HG02840 (cell line): ENCODE results near the gene GLB1L2.
"Not testable (repeated sequence)": the region's sequence is repeated elsewhere in the genome, so short reads cannot be mapped to it uniquely, and the experiment has no call there.

Source experiments
- ATAC-seq: cut with Tn5 transposase; IDR thresholded peaks from one replicate; pipeline ENCODE4 v1.9.1; 2021; ENCODE audit warnings: mild to moderate bottlenecking, moderate library complexity, moderate number of reproducible peaks; ENCODE audit not compliant: unreplicated experiment, low FRiP score

The GLB1L2 gene, protein sequence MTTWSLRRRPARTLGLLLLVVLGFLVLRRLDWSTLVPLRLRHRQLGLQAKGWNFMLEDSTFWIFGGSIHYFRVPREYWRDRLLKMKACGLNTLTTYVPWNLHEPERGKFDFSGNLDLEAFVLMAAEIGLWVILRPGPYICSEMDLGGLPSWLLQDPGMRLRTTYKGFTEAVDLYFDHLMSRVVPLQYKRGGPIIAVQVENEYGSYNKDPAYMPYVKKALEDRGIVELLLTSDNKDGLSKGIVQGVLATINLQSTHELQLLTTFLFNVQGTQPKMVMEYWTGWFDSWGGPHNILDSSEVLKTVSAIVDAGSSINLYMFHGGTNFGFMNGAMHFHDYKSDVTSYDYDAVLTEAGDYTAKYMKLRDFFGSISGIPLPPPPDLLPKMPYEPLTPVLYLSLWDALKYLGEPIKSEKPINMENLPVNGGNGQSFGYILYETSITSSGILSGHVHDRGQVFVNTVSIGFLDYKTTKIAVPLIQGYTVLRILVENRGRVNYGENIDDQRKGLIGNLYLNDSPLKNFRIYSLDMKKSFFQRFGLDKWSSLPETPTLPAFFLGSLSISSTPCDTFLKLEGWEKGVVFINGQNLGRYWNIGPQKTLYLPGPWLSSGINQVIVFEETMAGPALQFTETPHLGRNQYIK

DNA sequence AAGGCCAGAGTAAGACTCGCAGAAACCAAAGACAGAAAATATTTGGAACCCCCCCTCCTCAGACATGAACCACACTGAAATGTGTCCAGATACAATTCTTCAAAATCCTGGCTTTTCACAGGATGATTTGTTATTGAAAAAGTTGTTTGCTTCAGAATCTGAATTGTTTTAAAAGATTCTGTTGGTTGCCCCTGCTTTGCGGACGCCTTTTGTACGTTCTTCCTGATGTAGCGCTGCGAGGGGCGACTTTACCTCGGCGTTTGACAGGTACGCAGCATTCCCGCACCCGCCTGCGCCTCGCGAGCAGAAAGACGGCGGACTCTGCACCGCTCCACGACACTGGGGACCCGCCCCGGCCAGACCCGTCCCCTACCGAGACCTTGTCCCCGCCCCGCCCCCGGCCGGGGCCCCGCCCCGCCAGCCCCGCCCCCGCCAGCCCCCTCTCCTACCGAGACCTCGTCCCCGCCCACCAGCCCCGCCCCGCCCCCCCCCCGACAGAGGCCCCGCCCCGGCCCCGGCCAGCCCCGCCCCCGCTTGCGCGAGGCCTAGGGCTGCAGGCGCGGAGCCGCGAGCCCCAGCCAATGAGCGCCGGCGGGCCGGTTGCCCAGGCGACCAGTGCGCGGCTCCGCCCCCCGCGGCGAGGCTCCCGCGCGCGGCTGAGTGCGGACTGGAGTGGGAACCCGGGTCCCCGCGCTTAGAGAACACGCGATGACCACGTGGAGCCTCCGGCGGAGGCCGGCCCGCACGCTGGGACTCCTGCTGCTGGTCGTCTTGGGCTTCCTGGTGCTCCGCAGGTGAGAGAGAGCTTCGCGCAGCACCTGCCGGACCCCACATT, at the start of gene GLB1L2:
Gene GLB1L2 (plus strand): TSS at position 635 of the 835 bp plus-strand sequence. CDS start 74 bp downstream, at position 709.
- ATAC-seq: no peak

DNA sequence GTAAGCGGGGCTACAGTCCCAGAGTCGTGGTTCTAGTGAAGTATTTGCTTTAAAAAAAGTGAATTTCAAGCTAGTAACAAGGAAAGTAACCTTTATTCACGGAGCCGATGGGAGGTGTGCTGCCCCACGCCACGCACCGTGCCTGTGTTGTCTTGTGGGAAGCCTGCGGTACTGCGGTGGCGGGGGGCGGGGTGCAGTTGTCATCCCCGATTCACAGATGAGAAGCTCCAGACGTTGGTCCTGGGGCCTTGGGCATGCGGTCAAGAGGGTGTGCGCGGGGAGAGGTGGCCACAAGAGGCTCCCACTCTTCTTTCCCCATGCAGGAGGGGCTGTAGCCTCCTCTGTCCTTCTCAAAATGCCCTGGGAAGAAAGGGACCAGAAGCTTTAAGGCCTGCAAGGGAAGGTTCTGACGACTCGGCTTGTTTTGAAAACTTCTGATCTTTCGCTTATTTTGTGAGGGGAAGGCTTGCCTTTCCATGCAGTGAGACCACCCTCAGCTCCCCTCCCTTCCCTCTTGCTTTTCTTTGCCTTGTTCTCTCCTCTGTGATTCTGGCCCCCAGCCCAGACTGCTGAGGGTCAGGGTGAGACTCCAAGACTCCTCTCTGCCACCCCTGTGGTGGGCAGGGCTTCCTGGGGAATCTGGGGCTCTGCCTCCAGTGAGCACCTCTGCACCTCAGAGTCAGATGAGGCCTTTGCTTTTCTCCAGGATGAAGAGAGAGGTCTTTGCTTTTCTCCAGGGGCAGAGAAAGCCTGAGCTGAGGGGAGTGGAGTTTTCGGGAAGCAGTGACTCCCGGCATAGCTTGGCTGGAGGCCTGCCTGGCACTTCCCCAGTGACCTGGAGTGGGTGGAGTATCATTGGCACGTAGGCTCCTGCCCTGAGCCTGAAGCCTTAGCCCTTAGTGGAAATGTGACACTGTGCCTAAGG, 49.4 kb upstream of the GLB1L2 start:
- no peak for ATAC-seq

DNA sequence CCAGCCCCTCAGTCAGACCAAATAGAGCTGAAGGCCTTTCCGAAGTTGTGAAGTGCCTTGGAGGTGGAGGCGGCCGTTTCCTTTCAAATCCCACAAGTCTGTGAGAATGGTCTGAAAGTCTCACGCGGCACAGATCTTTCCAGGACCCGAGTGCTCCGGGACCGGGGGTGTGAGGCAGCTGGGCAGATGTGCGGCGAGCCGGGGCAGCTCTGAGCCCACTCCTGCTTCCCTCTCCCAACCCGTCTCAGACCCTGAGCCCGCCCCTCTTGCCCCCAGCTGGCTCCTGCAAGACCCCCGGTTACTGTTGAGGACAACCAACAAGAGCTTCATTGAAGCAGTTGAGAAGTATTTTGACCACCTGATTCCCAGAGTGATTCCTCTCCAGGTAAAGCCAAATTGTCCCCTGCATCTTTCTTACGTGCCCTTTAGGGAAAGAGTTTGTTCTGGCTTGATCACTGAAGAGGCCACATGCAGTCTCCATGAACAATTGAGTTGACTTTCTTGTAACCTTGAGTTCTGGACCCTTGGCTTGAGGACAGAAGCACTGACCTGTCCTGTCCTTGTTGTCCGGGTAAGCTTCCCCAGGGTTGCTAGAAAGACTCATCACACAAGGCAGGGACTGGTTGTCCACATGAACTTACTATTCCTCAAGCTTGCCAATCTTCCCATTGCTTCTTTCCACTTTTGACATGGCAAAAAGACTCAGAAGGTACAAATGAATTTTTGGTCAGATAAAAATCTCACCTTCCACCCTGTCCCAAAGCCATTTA, 48.1 kb upstream of the GLB1L2 start:
- no peak for ATAC-seq

DNA sequence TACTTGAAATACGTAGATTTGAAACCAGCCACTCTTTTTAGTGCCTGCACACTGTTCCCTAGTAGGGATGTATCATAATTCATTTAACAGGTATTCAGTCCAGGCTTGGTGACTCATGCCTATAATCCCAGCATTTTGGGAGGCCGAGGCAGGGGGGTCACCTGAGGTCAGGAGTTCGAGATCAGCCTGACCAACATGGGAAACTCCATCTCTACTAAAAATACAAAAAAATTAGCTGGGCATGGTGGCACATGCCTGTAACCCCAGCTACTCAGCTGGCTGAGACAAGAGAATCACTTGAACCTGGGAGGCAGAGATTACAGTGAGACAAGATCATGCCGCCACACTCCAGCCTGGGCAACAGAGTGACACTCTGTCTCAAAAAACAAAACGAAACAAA, 47.4 kb upstream of the GLB1L2 start:
- not testable (repeated sequence) for ATAC-seq

DNA sequence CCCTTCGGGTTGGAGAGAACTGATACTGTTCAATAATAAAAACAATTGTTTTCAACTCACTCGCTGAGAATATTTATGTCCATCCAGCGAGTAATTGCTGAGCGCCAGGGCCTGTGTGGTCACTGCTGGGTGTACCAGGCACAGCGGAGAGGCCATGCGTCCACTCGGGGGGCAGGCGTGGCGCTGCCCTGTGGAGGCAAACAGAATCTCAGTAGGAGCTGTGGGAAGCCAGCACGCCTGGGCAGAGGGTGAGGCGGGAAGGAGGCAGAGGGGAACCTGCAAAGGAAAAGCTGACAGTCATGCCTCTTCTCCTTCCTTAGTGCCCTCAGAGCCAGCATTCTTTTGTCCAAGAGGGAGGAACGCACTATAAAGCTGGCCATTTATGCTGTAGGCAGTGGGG, 44.2 kb upstream of the GLB1L2 start:
- no peak for ATAC-seq

DNA sequence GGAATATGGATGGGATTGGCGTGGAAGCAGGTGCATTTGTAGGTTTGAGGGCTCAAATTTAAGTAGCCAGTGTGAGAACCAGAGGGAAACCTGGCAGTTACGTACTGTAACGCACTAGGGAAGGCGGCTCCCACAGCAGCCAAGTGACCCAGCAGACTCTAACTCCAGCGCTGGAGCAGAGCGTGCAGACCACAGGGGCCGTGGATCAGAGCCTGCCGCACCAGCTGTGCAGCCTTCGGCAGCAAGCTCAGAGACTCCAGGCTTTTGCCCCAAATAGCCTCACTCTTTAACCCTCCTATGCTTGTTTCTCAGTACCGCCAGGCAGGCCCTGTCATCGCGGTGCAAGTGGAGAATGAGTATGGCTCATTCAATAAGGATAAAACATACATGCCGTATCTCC, 43.3 kb upstream of the GLB1L2 start:
- ATAC-seq: no peak

DNA sequence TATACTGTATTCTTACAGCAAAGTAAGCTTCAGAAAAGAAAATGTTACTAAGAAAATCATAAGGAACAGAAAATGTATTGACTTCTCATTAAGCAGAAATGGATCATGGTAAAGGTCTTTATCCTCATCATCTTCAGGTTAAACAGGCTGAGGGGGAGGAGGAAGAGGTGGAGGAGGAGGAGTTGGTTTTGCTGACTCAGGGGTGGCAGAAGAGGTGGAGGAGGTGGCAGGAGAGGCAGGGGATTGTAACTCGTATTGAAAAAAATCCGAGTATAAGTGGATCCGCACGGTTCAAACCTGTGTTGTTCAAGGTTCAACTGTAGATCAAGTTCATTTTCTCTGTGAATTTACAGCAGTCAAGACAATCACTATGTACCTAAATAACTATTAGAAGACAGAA, 42.6 kb upstream of the GLB1L2 start:
- no peak for ATAC-seq

DNA sequence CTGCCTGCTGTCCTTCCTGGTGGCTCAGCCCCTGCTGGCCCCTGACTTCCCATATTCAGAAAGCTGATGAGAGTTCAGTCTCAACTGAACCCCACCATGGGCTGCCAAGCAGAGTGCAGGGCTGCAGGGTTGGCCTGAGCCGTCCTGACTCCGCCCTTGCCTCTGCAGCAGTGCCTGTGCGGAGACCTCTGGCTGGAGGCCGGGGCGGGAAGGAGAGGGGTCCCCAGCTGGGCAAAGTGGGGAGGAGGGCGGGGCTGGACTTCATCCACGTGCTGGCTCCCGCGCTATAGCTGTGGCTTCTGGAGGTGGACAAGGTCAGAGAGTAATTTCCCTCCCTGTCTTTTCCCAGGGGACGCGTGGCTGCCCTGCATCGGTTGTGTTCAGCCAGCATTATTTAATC, 42.0 kb upstream of the GLB1L2 start:
- ATAC-seq: no peak

DNA sequence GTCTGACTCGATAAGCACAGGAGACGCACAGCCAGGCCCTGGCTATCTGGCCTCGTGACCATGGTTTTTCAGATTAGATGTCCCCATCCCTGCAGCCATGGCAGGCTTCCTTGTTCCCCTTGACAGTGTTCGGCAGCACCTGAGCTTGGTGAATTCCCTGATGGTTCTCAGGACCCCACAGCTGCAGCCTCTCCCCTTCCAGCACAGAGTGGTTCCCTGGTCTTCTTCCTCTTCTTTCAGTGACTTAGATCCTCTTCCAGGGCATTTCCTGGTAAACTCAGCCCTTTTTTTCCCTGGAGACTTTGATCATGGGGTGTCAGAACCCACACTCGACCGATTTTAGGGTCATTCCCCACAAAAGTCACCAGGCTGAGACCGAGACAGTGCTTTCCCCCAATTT, 41.1 kb upstream of the GLB1L2 start:
- no peak for ATAC-seq

DNA sequence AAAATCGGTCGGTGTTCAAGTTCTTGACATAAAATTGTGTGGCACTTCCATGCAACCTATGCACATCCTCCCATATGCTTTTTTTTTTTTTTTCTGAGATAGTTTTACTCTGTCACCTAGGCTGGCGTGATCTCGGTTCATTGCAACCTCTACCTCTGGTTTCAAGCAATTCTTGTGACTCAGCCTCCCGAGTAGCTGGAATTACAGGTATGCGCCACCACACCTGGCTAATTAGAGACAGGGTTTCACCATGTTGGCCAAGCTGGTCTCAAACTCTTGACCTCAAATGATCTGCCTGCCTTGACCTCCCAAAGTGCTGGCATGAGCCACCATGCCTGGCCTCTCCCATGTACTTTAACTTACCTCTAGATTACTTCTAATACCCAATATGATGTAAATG, 40.6 kb upstream of the GLB1L2 start:
- no peak for ATAC-seq

DNA sequence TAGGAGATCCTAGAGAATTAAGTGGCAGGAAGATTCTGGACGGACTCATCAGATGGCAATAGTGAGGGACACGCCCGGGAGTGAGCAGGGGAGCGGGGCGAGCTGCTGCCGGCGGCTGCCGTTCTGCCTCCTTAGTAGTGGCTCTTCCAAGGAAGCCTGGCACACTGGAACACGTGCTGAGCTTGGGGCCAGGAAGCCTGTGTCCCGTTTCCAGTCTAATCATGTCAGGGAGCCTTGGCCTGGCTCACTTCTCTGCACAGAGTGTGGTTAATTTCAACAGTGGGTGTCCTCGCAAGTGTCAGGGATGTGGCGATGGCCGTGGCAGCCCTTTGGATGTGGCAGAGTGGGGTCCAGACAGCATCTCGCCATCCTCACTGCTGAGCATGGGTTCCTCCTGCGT, 39.1 kb upstream of the GLB1L2 start:
- no peak for ATAC-seq

DNA sequence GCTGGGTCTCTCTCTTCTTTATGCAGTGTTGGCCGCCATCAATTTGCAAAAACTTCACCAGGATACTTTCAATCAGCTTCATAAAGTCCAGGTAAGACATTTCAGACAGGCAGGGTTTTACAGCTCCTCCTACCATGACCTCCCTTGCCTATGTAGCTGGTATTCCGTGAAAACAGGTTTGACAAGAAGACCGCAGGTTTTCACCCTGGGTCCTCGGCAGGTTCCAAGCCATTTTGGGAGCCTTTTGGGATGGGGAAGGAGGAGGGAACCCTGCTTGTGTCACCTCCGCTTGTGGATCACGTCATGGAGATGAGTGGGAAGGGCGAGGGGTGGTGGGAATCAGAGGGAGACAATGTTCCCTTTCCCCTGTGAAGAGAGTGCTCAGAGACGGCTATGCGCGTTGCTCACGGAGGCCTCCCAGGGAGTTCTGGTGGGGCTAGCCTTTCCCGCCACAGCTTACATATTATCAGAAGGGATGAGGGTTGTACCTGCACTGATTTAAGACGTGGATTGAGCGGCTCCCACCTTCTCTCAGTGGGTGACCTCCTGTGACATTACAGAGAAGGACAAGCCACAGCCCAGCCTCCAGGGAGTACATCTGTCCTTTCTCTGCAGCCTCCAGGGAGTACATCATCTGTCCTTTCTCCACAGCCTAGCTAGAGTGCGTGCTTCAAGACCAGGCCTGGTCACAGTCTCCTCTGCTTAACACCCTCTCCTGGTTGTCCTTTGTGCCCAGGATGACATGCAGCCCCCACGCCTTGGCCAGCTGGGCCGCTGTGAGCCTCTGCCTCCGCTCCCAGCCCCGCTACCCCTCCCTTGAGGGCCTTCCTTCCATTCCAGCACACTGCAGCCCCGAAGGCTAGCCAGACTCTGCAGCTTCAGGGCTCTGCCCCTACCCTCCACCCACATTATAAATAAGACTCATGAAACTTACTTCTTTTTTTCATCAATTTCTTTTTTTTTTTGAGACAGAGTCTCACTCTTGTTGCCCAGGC, 38.4 kb upstream of the GLB1L2 start:
- ATAC-seq: no peak

DNA sequence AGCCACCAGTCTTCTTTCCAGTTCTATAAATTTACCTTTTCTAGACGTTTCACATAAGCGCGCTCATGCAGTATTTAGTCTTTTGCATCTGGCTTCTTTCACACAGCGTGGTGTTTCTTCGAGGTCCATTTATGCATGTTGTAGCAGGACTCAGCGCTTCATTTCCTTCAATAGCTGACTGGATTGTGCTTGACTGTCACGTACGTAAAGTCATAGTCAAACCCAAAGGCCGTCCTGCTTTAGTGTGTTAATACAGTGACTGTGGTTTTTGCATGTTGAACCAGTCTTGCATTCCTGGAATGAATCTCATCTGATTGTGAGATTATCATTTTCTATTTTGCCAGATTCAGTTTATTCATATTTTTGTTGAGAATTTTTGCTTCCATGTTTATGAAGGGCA, 37.1 kb upstream of the GLB1L2 start:
- ATAC-seq: no peak

DNA sequence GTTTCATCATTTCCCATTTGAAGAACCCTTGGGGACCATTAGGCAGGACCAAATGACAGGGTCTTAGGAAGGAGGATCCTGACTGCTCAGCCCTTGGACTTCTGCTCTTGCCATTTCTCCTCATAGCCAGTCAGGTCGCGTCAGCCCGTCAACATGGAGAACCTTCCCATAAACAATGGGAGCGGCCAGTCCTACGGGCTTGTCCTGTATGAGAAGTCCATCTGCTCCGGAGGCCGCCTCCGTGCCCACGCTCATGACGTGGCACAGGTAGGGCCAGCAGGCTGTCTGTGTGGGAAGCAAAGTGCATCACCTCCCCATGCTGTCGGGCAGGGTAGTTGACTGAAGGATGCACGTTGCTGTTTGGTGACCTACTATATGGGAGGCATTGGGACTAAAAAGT, 19.6 kb upstream of the GLB1L2 start:
- no peak for ATAC-seq

DNA sequence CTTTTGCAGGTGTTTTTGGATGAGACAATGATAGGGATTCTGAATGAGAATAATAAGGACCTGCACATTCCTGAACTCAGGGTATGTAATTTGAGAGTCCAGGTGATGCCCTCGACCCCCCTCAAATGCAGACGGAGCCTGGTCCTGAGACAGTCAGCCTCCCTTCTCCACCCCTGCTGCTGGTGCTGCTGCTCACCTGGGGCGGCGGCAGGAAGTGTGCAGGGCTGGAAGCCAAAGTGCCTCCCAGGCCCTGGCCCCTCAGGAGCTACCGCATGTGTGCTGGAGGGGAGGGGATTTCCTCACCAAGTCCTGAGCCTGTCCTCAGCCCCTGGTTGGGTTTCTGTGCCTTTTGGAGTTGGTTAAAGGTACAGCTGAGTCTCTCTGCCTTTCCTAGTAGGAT, 19.0 kb upstream of the GLB1L2 start:
- ATAC-seq: no peak

DNA sequence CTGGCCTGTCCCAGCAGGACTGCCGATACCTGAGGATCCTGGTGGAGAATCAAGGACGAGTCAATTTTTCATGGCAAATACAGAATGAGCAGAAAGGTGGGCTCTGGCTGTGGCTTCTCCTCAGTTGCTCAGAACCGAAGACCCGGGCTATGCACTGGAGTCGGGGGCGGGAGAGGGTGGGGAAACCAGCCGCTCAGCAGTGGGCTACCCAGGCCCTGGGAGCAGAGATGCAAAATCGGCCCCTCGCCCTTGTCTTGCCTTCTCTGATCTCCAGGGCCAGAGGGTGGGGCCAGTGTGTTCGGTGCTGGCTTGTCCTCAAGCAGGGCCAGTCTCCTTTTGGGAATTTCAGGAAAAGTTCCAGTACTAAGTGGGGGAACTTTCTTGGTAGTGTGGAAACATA, 18.4 kb upstream of the GLB1L2 start:
- no peak for ATAC-seq

DNA sequence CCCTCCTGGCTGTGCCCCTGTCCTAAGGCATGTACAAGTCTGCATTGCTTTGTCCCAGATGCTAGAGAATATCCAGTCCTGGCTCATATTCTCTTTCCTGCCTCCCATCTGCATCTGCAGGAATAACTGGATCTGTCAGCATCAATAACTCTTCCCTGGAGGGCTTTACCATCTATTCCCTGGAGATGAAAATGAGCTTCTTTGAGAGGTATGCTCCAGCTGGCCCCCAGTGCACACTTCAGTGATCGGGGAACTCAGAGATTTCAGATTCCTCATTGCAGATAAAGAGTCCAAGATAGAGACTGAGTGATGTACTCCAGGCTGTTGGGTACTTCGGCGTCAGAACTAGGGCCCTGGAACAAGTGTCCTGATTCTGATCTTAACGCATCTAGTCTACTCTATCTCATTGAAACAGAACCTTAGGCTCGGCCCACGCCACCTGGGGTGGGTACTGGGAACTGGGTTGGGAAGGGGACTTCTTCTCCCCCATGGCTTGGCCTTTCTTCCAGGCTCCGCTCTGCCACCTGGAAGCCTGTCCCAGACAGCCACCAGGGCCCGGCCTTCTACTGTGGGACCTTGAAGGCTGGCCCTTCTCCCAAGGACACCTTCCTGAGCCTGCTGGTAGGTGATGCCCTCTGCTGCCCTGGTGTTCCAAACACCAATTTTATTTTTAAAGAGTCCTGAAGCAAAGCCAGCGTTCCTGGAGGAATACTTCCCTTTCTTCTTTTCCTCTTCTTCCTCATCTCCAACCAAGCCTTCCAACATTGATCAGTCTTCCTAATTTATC, 17.8 kb upstream of the GLB1L2 start:
- no peak for ATAC-seq

DNA sequence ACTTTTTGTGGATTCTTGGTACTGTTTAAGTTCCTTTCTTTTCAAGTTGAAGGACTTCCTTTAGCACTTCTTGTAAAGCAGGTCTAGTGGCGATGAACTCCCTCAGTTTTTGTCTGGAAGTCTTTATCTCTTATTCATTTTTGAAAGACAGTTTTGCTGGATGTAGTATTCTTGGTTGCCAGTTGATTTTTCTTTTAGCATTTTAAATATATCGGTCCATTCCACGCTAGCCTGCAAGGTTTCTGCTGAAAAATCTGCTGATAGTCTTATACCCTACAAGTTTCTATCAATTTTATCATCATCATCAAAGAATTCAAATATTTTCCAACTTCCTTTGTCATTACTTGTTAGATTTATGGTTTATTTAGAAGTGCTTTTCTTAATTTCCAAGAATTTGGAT, 14.7 kb upstream of the GLB1L2 start:
- ATAC-seq: no peak
